Left ventricle myocardium inferior (tissue), 1 donor: ENCODE results near the gene LINC01488. TPM values are rescaled to one million over a fixed set of nuclear protein-coding genes. Genes with fewer than 3 reads are reported as not detected.

ENCODE experiments used
- DNase-seq: peaks from one replicate; pipeline ENCODE4 v3.0.0-alpha.2; 2020
- H3K27ac ChIP-seq: fragments of 200-600 bp; replicated peaks from 2 replicates; pipeline ENCODE4 v1.8.0; 2021
- H3K27me3 ChIP-seq: fragments of 200-600 bp; 2 replicates; pipeline ENCODE4 v1.8.0; 2021; ENCODE audit warnings: low read depth
- H3K36me3 ChIP-seq: fragments of 200-600 bp; 2 replicates; pipeline ENCODE4 v1.8.0; 2021
- H3K4me1 ChIP-seq: fragments of 200-600 bp; 2 replicates; pipeline ENCODE4 v1.8.0; 2021
- H3K4me3 ChIP-seq: fragments of 200-600 bp; 2 replicates; pipeline ENCODE4 v1.8.0; 2021; ENCODE audit warnings: mild to moderate bottlenecking, moderate library complexity
- H3K9me3 ChIP-seq: fragments of 200-600 bp; replicated peaks from 2 replicates; pipeline ENCODE4 v1.8.0; 2021
- CTCF ChIP-seq: fragments of 200-600 bp; IDR thresholded peaks from 2 replicates; pipeline ENCODE4 v1.8.0; 2021; ENCODE audit warnings: antibody characterized with exemption, mild to moderate bottlenecking, borderline replicate concordance
- intact Hi-C: fragments of 100-400 bp; cut with micrococcal nuclease; formaldehyde crosslinking; loops from one replicate; pipeline ENCODE4 v1.11.0; 2022
- total RNA-seq: library from RNA; stranded (reverse); fragmentation: NEBNext Ultra II Directional; extraction: Animal tissue kit (Norgen Biotek cat#: 25700); gene quantifications from one replicate; pipeline ENCODE4 v1.2.1, GENCODE V29; 2021
- donor health status: DM: no; HTN: yes; CAD: no; lungs with severe emphysema.

Gene LINC01488
- total RNA-seq, 1 donor from 2014 or later, result 0.38 TPM

DNA sequence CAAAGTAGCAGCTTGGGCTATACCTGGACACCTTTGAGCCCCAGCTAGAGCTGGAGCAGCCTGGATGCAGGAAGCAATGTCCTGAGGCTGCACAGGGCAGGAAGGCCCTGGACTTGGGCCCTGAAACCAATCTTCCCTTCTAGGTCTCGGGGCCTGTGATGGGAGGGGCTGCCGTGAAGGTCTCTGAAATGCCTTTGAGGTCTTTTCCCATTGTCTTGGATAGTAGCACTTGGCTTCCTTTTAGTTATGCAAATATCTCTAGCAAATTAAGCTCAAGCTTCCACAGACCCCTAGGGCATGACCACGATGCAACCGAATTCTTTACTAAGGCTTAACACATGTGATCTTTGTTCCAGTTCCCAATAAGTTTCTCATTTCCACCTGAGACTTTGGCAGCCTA, 40.0 kb downstream of the LINC01488 start:
- TF ChIP-seq CTCF, result no peak
- no peak overlapping the region for H3K4me3 ChIP-seq
- no peaks in the 10 kb centered on the region for H3K4me1 ChIP-seq
- no peak for DNase-seq
- no peak overlapping the region for H3K27ac ChIP-seq
- intact Hi-C loops, result no loop called here
- no peaks in the 10 kb centered on the region for H3K27me3 ChIP-seq
- H3K36me3 ChIP-seq, result no peaks in the 10 kb centered on the region
- peaks cover 9% of the 10 kb centered on the region for H3K9me3 ChIP-seq

- H3K27ac ChIP-seq, result no peak overlapping the region
- H3K4me3 ChIP-seq, result no peak overlapping the region
- intact Hi-C loops, result no loop called here
- no peaks in the 10 kb centered on the region for H3K36me3 ChIP-seq
- H3K9me3 ChIP-seq, result peaks cover 3% of the 10 kb centered on the region
- no peaks in the 10 kb centered on the region for H3K4me1 ChIP-seq
- H3K27me3 ChIP-seq, result no peaks in the 10 kb centered on the region
- DNase-seq, result no peak
- TF ChIP-seq CTCF, result no peak
Observed at GRCh38 chr11:69523453-69523852, 42.0 kb downstream of the LINC01488 start.

DNA sequence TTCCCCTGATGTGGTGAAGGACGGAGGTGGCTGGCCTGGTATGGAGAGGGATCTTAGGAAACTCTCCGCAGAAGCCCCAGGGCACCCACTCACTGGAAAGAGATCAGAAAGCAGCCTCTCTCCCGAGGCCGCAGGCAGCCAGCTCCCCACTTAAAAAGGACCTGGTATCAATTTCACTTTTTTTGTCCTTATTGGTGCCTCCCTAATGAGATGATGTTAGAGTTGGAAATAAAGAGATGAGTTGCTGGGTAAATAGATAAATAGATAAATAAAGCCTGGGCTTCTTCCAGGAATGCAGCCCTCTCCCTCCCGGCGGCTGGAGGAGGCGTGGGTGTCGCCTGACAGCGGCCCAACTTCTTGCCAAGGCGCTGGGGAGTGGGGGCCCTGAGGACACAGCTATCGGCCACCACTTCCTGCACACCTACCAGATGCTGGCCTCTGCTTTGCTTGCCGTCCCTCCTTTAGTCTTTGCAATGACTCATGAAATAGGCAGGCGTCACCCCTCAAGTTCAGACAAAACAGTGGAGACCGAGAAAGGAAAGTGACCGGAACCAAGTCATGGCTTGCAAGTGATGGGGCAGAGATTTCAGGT, 42.9 kb downstream of the LINC01488 start:
- H3K4me1 ChIP-seq, result no peaks in the 10 kb centered on the region
- H3K27ac ChIP-seq, result no peak overlapping the region
- H3K4me3 ChIP-seq, result no peak overlapping the region
- no peaks in the 10 kb centered on the region for H3K36me3 ChIP-seq
- TF ChIP-seq CTCF, result no peak
- no peaks in the 10 kb centered on the region for H3K27me3 ChIP-seq
- H3K9me3 ChIP-seq, result no peaks in the 10 kb centered on the region
- intact Hi-C loops, result no loop called here
- no peak for DNase-seq

- H3K27me3 ChIP-seq, result peaks cover 2% of the 10 kb centered on the region
- intact Hi-C loops, result no loop called here
- no peaks in the 10 kb centered on the region for H3K9me3 ChIP-seq
- H3K4me3 ChIP-seq, result no peak overlapping the region
- no peaks in the 10 kb centered on the region for H3K4me1 ChIP-seq
- H3K27ac ChIP-seq, result no peak overlapping the region
- DNase-seq, result no peak
- H3K36me3 ChIP-seq, result no peaks in the 10 kb centered on the region
- TF ChIP-seq CTCF, result no peak
Observed at GRCh38 chr11:69524991-69525411, 43.5 kb downstream of the LINC01488 start.

- DNase-seq, result no peak
- Histone ChIP-seq H3K4me1 (no peaks in the 10 kb centered on the region), H3K27me3 (peaks cover 6% of the 10 kb centered on the region), H3K9me3 (no peaks in the 10 kb centered on the region), H3K36me3 (no peaks in the 10 kb centered on the region), H3K27ac (no peak overlapping the region), H3K4me3 (no peak overlapping the region)
- no peak for TF ChIP-seq CTCF
- intact Hi-C loops, result no loop called here
Observed at GRCh38 chr11:69525516-69526452, 44.3 kb downstream of the LINC01488 start.
